ENCODE measurements around the gene NEDD1.

NEDD1 gene

GRCh38 chr12:96864335-96864734 lies 42.7 kb upstream of the NEDD1 start:
- Histone ChIP-seq H3K4me1 (ENCODE audit: control insufficient read depth in 1 of 2, insufficient read depth in 2 of 2, low read length in 2 of 2) (peaks cover 0 to 8% of the 10 kb centered on the region in 2 experiments), H3K18ac (ENCODE audit: low read length) (no peak overlapping the region), H2BK5ac (ENCODE audit: low read depth, low read length, poor library complexity) (no peak overlapping the region), H3K4me2 (ENCODE audit: low read length) (no peak overlapping the region), H2BK120ac (ENCODE audit: insufficient read depth, low read length, poor library complexity) (no peak overlapping the region), H3K14ac (ENCODE audit: low read length) (no peak overlapping the region), H2AK5ac (ENCODE audit: low read length) (no peak overlapping the region), H3K4ac (ENCODE audit: low read depth, low read length) (no peak overlapping the region), H2BK12ac (ENCODE audit: low read length) (no peak overlapping the region), H4K12ac (ENCODE audit: low read depth, low read length) (no peak overlapping the region), H4K8ac (ENCODE audit: low read depth, low read length) (no peak overlapping the region), H3K9ac (ENCODE audit: low read length) (no peak overlapping the region), H3K23ac (ENCODE audit: low read length) (no peak overlapping the region), H3K36me3 (ENCODE audit: control insufficient read depth in 1 of 2, insufficient read depth in 2 of 2, low read length in 2 of 2) (no peaks in the 10 kb centered on the region), H3K27me3 (ENCODE audit: insufficient read depth, low read length) (no peaks in the 10 kb centered on the region), H3K9me3 (ENCODE audit: insufficient read depth, low read depth, low read length) (no peaks in the 10 kb centered on the region), H3K79me1 (ENCODE audit: low read length) (peaks cover 5% of the 10 kb centered on the region), H2AFZ (ENCODE audit: insufficient read depth, low read length, poor library complexity) (no peak overlapping the region), H3K4me3 (ENCODE audit: low read depth, low read length) (no peak overlapping the region), H4K91ac (ENCODE audit: low read depth, low read length) (no peak overlapping the region), H3K27ac (ENCODE audit: low read depth, low read length) (no peak overlapping the region), H3K79me2 (ENCODE audit: control insufficient read depth, insufficient read depth, low read length, poor library complexity) (no peaks in the 10 kb centered on the region)
- no CpG with 5 or more reads among the region's 4 CpGs for WGBS (ENCODE audit: extremely low coverage, insufficient coverage, insufficient read length)
- DNase-seq: no peak

GRCh38 chr12:96866801-96867590 lies 40.1 kb upstream of the NEDD1 start:
- Histone ChIP-seq H2BK5ac (ENCODE audit: low read depth, low read length, poor library complexity) (no peak overlapping the region), H3K79me1 (ENCODE audit: low read length) (peaks cover 4% of the 10 kb centered on the region), H4K12ac (ENCODE audit: low read depth, low read length) (no peak overlapping the region), H3K4me2 (ENCODE audit: low read length) (no peak overlapping the region), H3K9me3 (ENCODE audit: insufficient read depth, low read depth, low read length) (no peaks in the 10 kb centered on the region), H3K27me3 (ENCODE audit: insufficient read depth, low read length) (no peaks in the 10 kb centered on the region), H4K8ac (ENCODE audit: low read depth, low read length) (no peak overlapping the region), H2BK120ac (ENCODE audit: insufficient read depth, low read length, poor library complexity) (no peak overlapping the region), H3K14ac (ENCODE audit: low read length) (no peak overlapping the region), H3K36me3 (ENCODE audit: control insufficient read depth in 1 of 2, insufficient read depth in 2 of 2, low read length in 2 of 2) (no peaks in the 10 kb centered on the region), H3K9ac (ENCODE audit: low read length) (no peak overlapping the region), H3K4ac (ENCODE audit: low read depth, low read length) (no peak overlapping the region), H4K91ac (ENCODE audit: low read depth, low read length) (no peak overlapping the region), H3K23ac (ENCODE audit: low read length) (no peak overlapping the region), H3K4me3 (ENCODE audit: low read depth, low read length) (no peak overlapping the region), H3K18ac (ENCODE audit: low read length) (no peak overlapping the region), H3K4me1 (ENCODE audit: control insufficient read depth in 1 of 2, insufficient read depth in 2 of 2, low read length in 2 of 2) (peaks cover 0 to 8% of the 10 kb centered on the region in 2 experiments), H2AK5ac (ENCODE audit: low read length) (no peak overlapping the region), H3K79me2 (ENCODE audit: control insufficient read depth, insufficient read depth, low read length, poor library complexity) (no peaks in the 10 kb centered on the region), H3K27ac (ENCODE audit: low read depth, low read length) (no peak overlapping the region), H2AFZ (ENCODE audit: insufficient read depth, low read length, poor library complexity) (no peak overlapping the region), H2BK12ac (ENCODE audit: low read length) (no peak overlapping the region)
- no CpG with 5 or more reads among the region's 4 CpGs for WGBS (ENCODE audit: extremely low coverage, insufficient coverage, insufficient read length)
- DNase-seq: no peak

GRCh38 chr12:96870946-96871345 lies 36.1 kb upstream of the NEDD1 start:
- no peak overlapping the region for H2AFZ ChIP-seq (ENCODE audit: insufficient read depth, low read length, poor library complexity)
- H4K8ac ChIP-seq (ENCODE audit: low read depth, low read length): no peak overlapping the region
- H3K79me1 ChIP-seq (ENCODE audit: low read length): no peaks in the 10 kb centered on the region
- no peak overlapping the region for H3K23ac ChIP-seq (ENCODE audit: low read length)
- no peak overlapping the region for H3K14ac ChIP-seq (ENCODE audit: low read length)
- H3K4me2 ChIP-seq (ENCODE audit: low read length): no peak overlapping the region
- H3K18ac ChIP-seq (ENCODE audit: low read length): no peak overlapping the region
- H3K27me3 ChIP-seq (ENCODE audit: insufficient read depth, low read length): no peaks in the 10 kb centered on the region
- H2AK5ac ChIP-seq (ENCODE audit: low read length): no peak overlapping the region
- no CpG with 5 or more reads among the region's 1 CpG for WGBS (ENCODE audit: extremely low coverage, insufficient coverage, insufficient read length)
- DNase-seq: no peak
- no peak overlapping the region for H3K9ac ChIP-seq (ENCODE audit: low read length)
- H3K36me3 ChIP-seq (ENCODE audit: control insufficient read depth in 1 of 2, insufficient read depth in 2 of 2, low read length in 2 of 2): no peaks in the 10 kb centered on the region
- no peak overlapping the region for H2BK120ac ChIP-seq (ENCODE audit: insufficient read depth, low read length, poor library complexity)
- no peak overlapping the region for H2BK5ac ChIP-seq (ENCODE audit: low read depth, low read length, poor library complexity)
- H3K4me1 ChIP-seq (ENCODE audit: control insufficient read depth in 1 of 2, insufficient read depth in 2 of 2, low read length in 2 of 2): no peaks in the 10 kb centered on the region
- H4K12ac ChIP-seq (ENCODE audit: low read depth, low read length): no peak overlapping the region
- H3K4me3 ChIP-seq (ENCODE audit: low read depth, low read length): no peak overlapping the region
- H3K4ac ChIP-seq (ENCODE audit: low read depth, low read length): no peak overlapping the region
- no peak overlapping the region for H3K27ac ChIP-seq (ENCODE audit: low read depth, low read length)
- H2BK12ac ChIP-seq (ENCODE audit: low read length): no peak overlapping the region
- H3K79me2 ChIP-seq (ENCODE audit: control insufficient read depth, insufficient read depth, low read length, poor library complexity): no peaks in the 10 kb centered on the region
- H3K9me3 ChIP-seq (ENCODE audit: insufficient read depth, low read depth, low read length): no peaks in the 10 kb centered on the region
- no peak overlapping the region for H4K91ac ChIP-seq (ENCODE audit: low read depth, low read length)

- DNase-seq: no peak
- Histone ChIP-seq H2AK5ac (ENCODE audit: low read length) (no peak overlapping the region), H3K4me2 (ENCODE audit: low read length) (no peak overlapping the region), H2AFZ (ENCODE audit: insufficient read depth, low read length, poor library complexity) (no peak overlapping the region), H4K12ac (ENCODE audit: low read depth, low read length) (no peak overlapping the region), H3K4me3 (ENCODE audit: low read depth, low read length) (no peak overlapping the region), H4K8ac (ENCODE audit: low read depth, low read length) (no peak overlapping the region), H3K79me1 (ENCODE audit: low read length) (no peaks in the 10 kb centered on the region), H3K27me3 (ENCODE audit: insufficient read depth, low read length) (no peaks in the 10 kb centered on the region), H3K4me1 (ENCODE audit: control insufficient read depth in 1 of 2, insufficient read depth in 2 of 2, low read length in 2 of 2) (no peaks in the 10 kb centered on the region), H3K14ac (ENCODE audit: low read length) (no peak overlapping the region), H2BK5ac (ENCODE audit: low read depth, low read length, poor library complexity) (no peak overlapping the region), H3K27ac (ENCODE audit: low read depth, low read length) (no peak overlapping the region), H3K79me2 (ENCODE audit: control insufficient read depth, insufficient read depth, low read length, poor library complexity) (no peaks in the 10 kb centered on the region), H2BK120ac (ENCODE audit: insufficient read depth, low read length, poor library complexity) (no peak overlapping the region), H3K4ac (ENCODE audit: low read depth, low read length) (no peak overlapping the region), H2BK12ac (ENCODE audit: low read length) (no peak overlapping the region), H3K23ac (ENCODE audit: low read length) (no peak overlapping the region), H3K36me3 (ENCODE audit: control insufficient read depth in 1 of 2, insufficient read depth in 2 of 2, low read length in 2 of 2) (no peaks in the 10 kb centered on the region), H4K91ac (ENCODE audit: low read depth, low read length) (no peak overlapping the region), H3K9me3 (ENCODE audit: insufficient read depth, low read depth, low read length) (no peaks in the 10 kb centered on the region), H3K9ac (ENCODE audit: low read length) (no peak overlapping the region), H3K18ac (ENCODE audit: low read length) (no peak overlapping the region)
Observed at GRCh38 chr12:96872961-96873360, 34.1 kb upstream of the NEDD1 start.

Data from trophoblast cell (in vitro differentiated cells and primary cell).